ENCODE results near the gene SH3GL1. TPM values are rescaled to one million over a fixed set of nuclear protein-coding genes. Genes with fewer than 3 reads are reported as not detected.

Gene SH3GL1
- total RNA-seq, 2 experiments from 2014 or later, result 43.3 to 57.7 TPM

- ATAC-seq, result no peak
- CTCF ChIA-PET, result no interaction called here
- DNase-seq, result no peak
- Mint-ChIP-seq H3K36me3 (peaks cover 10% of the 10 kb centered on the region), H3K4me1 (peaks cover 20% of the 10 kb centered on the region), H3K9me3 (ENCODE audit: low read depth) (no peaks in the 10 kb centered on the region), H3K27me3 (no peaks in the 10 kb centered on the region), H3K4me3 (no peak overlapping the region), H3K27ac (no peak overlapping the region)
Measured at GRCh38 chr19:4386041-4386782, 14.1 kb downstream of the SH3GL1 start.

- H3K36me3 Mint-ChIP-seq, result peaks cover 10% of the 10 kb centered on the region
- no peak overlapping the region for H3K4me3 Mint-ChIP-seq
- DNase-seq (no peak), ATAC-seq (no peak)
- no peaks in the 10 kb centered on the region for H3K27me3 Mint-ChIP-seq
- peaks cover 20% of the 10 kb centered on the region for H3K4me1 Mint-ChIP-seq
- no peak overlapping the region for H3K27ac Mint-ChIP-seq
- CTCF ChIA-PET, result no interaction called here
- H3K9me3 Mint-ChIP-seq (ENCODE audit: low read depth), result no peaks in the 10 kb centered on the region
Measured at GRCh38 chr19:4385291-4386040, 14.9 kb downstream of the SH3GL1 start.

- ATAC-seq (peak; percentile 86), DNase-seq (peak; percentile 81)
- peak overlapping the region; percentile 66 for H3K4me3 Mint-ChIP-seq
- H3K27ac Mint-ChIP-seq, result peak overlapping the region; percentile 82
- H3K27me3 Mint-ChIP-seq, result no peaks in the 10 kb centered on the region
- peaks cover 8% of the 10 kb centered on the region for H3K36me3 Mint-ChIP-seq
- CTCF ChIA-PET, result interaction anchor here (1.0 to 2.3 kb wide), 7 partner anchors 10 to 253 kb away, joined by 3 to 9 read pairs (median 4); partner anchors contain the start of genes MPND and SH3GL1
- no peaks in the 10 kb centered on the region for H3K9me3 Mint-ChIP-seq (ENCODE audit: low read depth)
- H3K4me1 Mint-ChIP-seq, result peaks cover 56% of the 10 kb centered on the region
Measured at GRCh38 chr19:4380254-4380727, 20.1 kb downstream of the SH3GL1 start.

GRCh38 chr19:4379383-4380253 lies 20.7 kb downstream of the SH3GL1 start:
- Mint-ChIP-seq H3K9me3 (ENCODE audit: low read depth) (no peaks in the 10 kb centered on the region), H3K36me3 (peaks cover 8% of the 10 kb centered on the region), H3K4me1 (peaks cover 59% of the 10 kb centered on the region), H3K27ac (peak overlapping the region; percentile 82), H3K27me3 (no peaks in the 10 kb centered on the region), H3K4me3 (peak overlapping the region; percentile 66)
- ATAC-seq (peak; percentile 59), DNase-seq (peak; percentile 65)
- CTCF ChIA-PET, result interaction anchor here (0.7 to 2.3 kb wide), 7 partner anchors 10 to 113 kb away, joined by 3 to 9 read pairs (median 4); partner anchors contain the start of gene SH3GL1

GRCh38 chr19:4378886-4379285 lies 21.5 kb downstream of the SH3GL1 start:
- Mint-ChIP-seq H3K4me3 (peak overlapping the region; percentile 17), H3K27ac (peak overlapping the region; percentile 82), H3K9me3 (ENCODE audit: low read depth) (no peaks in the 10 kb centered on the region), H3K27me3 (no peaks in the 10 kb centered on the region), H3K36me3 (peaks cover 7% of the 10 kb centered on the region), H3K4me1 (peaks cover 66% of the 10 kb centered on the region)
- no peak for DNase-seq
- CTCF ChIA-PET, result interaction anchor here (1.2 to 2.3 kb wide), 2 partner anchors 9 to 36 kb away, joined by 3 to 9 read pairs; no protein-coding TSS in a partner anchor
- ATAC-seq, result no peak

GRCh38 chr19:4376991-4377781 lies 23.2 kb downstream of the SH3GL1 start:
- no peak for ATAC-seq
- Mint-ChIP-seq H3K4me1 (peaks cover 71% of the 10 kb centered on the region), H3K27me3 (no peaks in the 10 kb centered on the region)

GRCh38 chr19:4376671-4376990 lies 23.7 kb downstream of the SH3GL1 start:
- ATAC-seq (no peak), DNase-seq (no peak)
- CTCF ChIA-PET, result interaction anchor here (2.3 to 7.2 kb wide), 2 partner anchors 24 to 26 kb away, joined by 6 to 27 read pairs; partner anchors contain the start of genes CHAF1A and SH3GL1
- no peaks in the 10 kb centered on the region for H3K9me3 Mint-ChIP-seq (ENCODE audit: low read depth)
- peaks cover 73% of the 10 kb centered on the region for H3K4me1 Mint-ChIP-seq
- H3K36me3 Mint-ChIP-seq, result peaks cover 2% of the 10 kb centered on the region
- no peaks in the 10 kb centered on the region for H3K27me3 Mint-ChIP-seq
- H3K4me3 Mint-ChIP-seq, result no peak overlapping the region
- H3K27ac Mint-ChIP-seq, result no peak overlapping the region

More at GRCh38 chr19:4376991-4377781, 23.2 kb downstream of the SH3GL1 start:
- Mint-ChIP-seq H3K27ac (no peak overlapping the region), H3K4me3 (no peak overlapping the region), H3K9me3 (ENCODE audit: low read depth) (no peaks in the 10 kb centered on the region), H3K36me3 (peaks cover 2% of the 10 kb centered on the region)
- no peak for DNase-seq
- CTCF ChIA-PET, result interaction anchor here (1.1 to 7.2 kb wide), 2 partner anchors 23 to 25 kb away, joined by 4 to 27 read pairs; partner anchors contain the start of genes CHAF1A and SH3GL1

- CTCF ChIA-PET, result interaction anchor here (0.9 to 7.2 kb wide), 3 partner anchors 23 to 26 kb away, joined by 3 to 27 read pairs (median 6); partner anchors contain the start of genes CHAF1A and SH3GL1
- ATAC-seq (no peak), DNase-seq (no peak)
- peak overlapping the region; percentile 24 for H3K27ac Mint-ChIP-seq
- H3K4me3 Mint-ChIP-seq, result no peak overlapping the region
- peaks cover 76% of the 10 kb centered on the region for H3K4me1 Mint-ChIP-seq
- no peaks in the 10 kb centered on the region for H3K9me3 Mint-ChIP-seq (ENCODE audit: low read depth)
- H3K36me3 Mint-ChIP-seq, result peaks cover 2% of the 10 kb centered on the region
- no peaks in the 10 kb centered on the region for H3K27me3 Mint-ChIP-seq
Measured at GRCh38 chr19:4376028-4376670, 24.2 kb downstream of the SH3GL1 start.

GRCh38 chr19:4375164-4376027 lies 25.0 kb downstream of the SH3GL1 start:
- Mint-ChIP-seq H3K4me3 (no peak overlapping the region), H3K27me3 (no peaks in the 10 kb centered on the region), H3K9me3 (ENCODE audit: low read depth) (no peaks in the 10 kb centered on the region), H3K4me1 (peaks cover 76% of the 10 kb centered on the region), H3K27ac (peak overlapping the region; percentile 19), H3K36me3 (peaks cover 4% of the 10 kb centered on the region)
- CTCF ChIA-PET, result interaction anchor here (0.9 to 7.2 kb wide), 4 partner anchors 24 to 32 kb away, joined by 3 to 27 read pairs (median 4); partner anchors contain the start of genes CHAF1A, MPND and SH3GL1
- DNase-seq, result no peak
- ATAC-seq, result no peak

- ATAC-seq (no peak), DNase-seq (no peak)
- peaks cover 76% of the 10 kb centered on the region for H3K4me1 Mint-ChIP-seq
- H3K27ac Mint-ChIP-seq, result no peak overlapping the region
- H3K9me3 Mint-ChIP-seq (ENCODE audit: low read depth), result no peaks in the 10 kb centered on the region
- H3K36me3 Mint-ChIP-seq, result peaks cover 4% of the 10 kb centered on the region
- no peak overlapping the region for H3K4me3 Mint-ChIP-seq
- CTCF ChIA-PET, result interaction anchor here (0.9 to 7.2 kb wide), 4 partner anchors 24 to 32 kb away, joined by 3 to 27 read pairs (median 5); partner anchors contain the start of genes CHAF1A, MPND and SH3GL1
- H3K27me3 Mint-ChIP-seq, result no peaks in the 10 kb centered on the region
Measured at GRCh38 chr19:4374498-4375163, 25.7 kb downstream of the SH3GL1 start.
